SK-N-SH treated with all-trans-retinoic acid at 6 μM for 48 hours (cell line): Measurements from ENCODE around the gene ANKRD23.

Source experiments
- ARNTL ChIP-seq: fragments of 450-650 bp; formaldehyde crosslinking; IDR thresholded peaks from 2 replicates; pipeline ENCODE4 v1.5.0; 2020; ENCODE audit warnings: low read depth, mild to moderate bottlenecking, moderate library complexity, borderline replicate concordance
- BACH2 ChIP-seq: fragments of 250-450 bp; sonication (Bioruptor Pico); IDR thresholded peaks from 2 replicates; pipeline ENCODE4 v1.9.0; 2021; ENCODE audit warnings: mild to moderate bottlenecking, borderline replicate concordance
- CSDC2 ChIP-seq: fragments of 250-450 bp; sonication (Bioruptor Pico); IDR thresholded peaks from 2 replicates; pipeline ENCODE4 v1.5.0; 2020; ENCODE audit warnings: mild to moderate bottlenecking, moderate library complexity
- PPARA ChIP-seq: fragments of 250-450 bp; sonication (Bioruptor Pico); IDR thresholded peaks from 2 replicates; pipeline ENCODE4 v1.5.0; 2020; ENCODE audit warnings: mild to moderate bottlenecking, borderline replicate concordance
- RARB ChIP-seq: fragments of 250-450 bp; sonication (Bioruptor Pico); IDR thresholded peaks from 2 replicates; pipeline ENCODE4 v1.8.0; 2021; ENCODE audit warnings: mild to moderate bottlenecking, moderate library complexity
- TCF4 ChIP-seq: fragments of 250-450 bp; sonication (Bioruptor Pico); IDR thresholded peaks from 2 replicates; pipeline ENCODE4 v1.8.0; 2021; ENCODE audit warnings: mild to moderate bottlenecking, moderate library complexity, borderline replicate concordance
- ZFP3 ChIP-seq: fragments of 250-450 bp; sonication (Bioruptor Pico); IDR thresholded peaks from 2 replicates; pipeline ENCODE4 v1.5.0; 2020; ENCODE audit warnings: mild to moderate bottlenecking, moderate library complexity
- ZFP30 ChIP-seq: fragments of 450-650 bp; formaldehyde crosslinking; IDR thresholded peaks from 2 replicates; pipeline ENCODE4 v1.5.0; 2022; ENCODE audit warnings: mild to moderate bottlenecking, moderate library complexity
- ZNF565 ChIP-seq: fragments of 450-650 bp; formaldehyde crosslinking; conservative IDR thresholded peaks from 2 replicates; pipeline ENCODE4 v1.5.0; 2020; ENCODE audit warnings: low read depth, mild to moderate bottlenecking, moderate library complexity
- TF ChIP-seq, protein P1 (sequence below): fragments of 250-450 bp; sonication (Bioruptor Pico); IDR thresholded peaks from 2 replicates; pipeline ENCODE4 v1.5.0; 2020; ENCODE audit warnings: mild to moderate bottlenecking, moderate library complexity
- TF ChIP-seq, protein P2 (sequence below): fragments of 250-450 bp; sonication (Bioruptor Pico); IDR thresholded peaks from 2 replicates; pipeline ENCODE4 v1.8.0; 2020; ENCODE audit warnings: mild to moderate bottlenecking, moderate library complexity, borderline replicate concordance
- TF ChIP-seq, protein P3 (sequence below): fragments of 250-450 bp; sonication (Bioruptor Pico); IDR thresholded peaks from 2 replicates; pipeline ENCODE4 v1.5.1; 2020; ENCODE audit warnings: low read depth, mild to moderate bottlenecking, moderate library complexity
- TF ChIP-seq, protein P4 (sequence below): fragments of 250-450 bp; sonication (Bioruptor Pico); IDR thresholded peaks from 2 replicates; pipeline ENCODE4 v1.8.0; 2021; ENCODE audit warnings: low read depth, mild to moderate bottlenecking, moderate library complexity, borderline replicate concordance

DNA sequence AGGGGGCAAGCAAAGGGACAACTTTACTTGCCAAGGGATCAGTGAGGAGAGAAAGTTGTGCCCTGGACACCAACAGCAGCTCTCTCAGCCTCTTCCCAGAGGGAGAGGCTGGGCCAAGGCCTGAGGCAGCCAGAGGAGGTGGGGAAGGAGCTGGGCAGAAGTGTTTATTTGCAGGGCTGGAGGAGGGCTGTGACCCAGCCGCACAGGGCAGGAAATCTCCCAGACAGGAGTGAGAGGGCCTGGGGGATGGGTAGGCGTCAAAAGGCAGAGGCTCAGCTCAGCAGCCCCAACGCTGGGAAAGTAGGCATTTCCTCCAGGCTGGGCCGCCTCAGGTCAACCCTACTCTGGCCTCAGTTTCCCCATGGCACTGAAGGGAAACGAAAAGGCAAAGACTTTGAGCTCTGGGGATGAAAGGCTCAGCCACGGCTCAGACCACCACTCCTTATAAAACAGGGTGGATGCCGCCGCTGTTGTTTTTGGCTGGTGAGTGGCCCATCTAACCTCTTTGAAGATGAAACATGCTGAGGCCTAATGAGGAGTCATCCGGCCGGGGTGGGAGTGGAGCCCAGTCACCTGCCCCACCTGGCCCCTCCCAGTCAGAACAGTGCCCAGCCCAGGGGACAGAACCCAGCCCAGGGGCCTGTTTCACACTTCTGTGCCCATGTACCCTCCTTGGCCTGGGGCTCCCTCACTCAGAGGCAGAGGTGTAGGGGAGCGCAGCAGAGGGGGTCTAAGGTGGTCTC, 47.9 kb upstream of the ANKRD23 start:
- no peak for TF ChIP-seq CSDC2 (CRISPR knock-in tag)
- TF ChIP-seq PPARA: no peak
- TF ChIP-seq, protein P1, sequence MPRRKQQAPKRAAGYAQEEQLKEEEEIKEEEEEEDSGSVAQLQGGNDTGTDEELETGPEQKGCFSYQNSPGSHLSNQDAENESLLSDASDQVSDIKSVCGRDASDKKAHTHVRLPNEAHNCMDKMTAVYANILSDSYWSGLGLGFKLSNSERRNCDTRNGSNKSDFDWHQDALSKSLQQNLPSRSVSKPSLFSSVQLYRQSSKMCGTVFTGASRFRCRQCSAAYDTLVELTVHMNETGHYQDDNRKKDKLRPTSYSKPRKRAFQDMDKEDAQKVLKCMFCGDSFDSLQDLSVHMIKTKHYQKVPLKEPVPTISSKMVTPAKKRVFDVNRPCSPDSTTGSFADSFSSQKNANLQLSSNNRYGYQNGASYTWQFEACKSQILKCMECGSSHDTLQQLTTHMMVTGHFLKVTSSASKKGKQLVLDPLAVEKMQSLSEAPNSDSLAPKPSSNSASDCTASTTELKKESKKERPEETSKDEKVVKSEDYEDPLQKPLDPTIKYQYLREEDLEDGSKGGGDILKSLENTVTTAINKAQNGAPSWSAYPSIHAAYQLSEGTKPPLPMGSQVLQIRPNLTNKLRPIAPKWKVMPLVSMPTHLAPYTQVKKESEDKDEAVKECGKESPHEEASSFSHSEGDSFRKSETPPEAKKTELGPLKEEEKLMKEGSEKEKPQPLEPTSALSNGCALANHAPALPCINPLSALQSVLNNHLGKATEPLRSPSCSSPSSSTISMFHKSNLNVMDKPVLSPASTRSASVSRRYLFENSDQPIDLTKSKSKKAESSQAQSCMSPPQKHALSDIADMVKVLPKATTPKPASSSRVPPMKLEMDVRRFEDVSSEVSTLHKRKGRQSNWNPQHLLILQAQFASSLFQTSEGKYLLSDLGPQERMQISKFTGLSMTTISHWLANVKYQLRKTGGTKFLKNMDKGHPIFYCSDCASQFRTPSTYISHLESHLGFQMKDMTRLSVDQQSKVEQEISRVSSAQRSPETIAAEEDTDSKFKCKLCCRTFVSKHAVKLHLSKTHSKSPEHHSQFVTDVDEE (CRISPR knock-in tag): no peak
- TF ChIP-seq, protein P2, sequence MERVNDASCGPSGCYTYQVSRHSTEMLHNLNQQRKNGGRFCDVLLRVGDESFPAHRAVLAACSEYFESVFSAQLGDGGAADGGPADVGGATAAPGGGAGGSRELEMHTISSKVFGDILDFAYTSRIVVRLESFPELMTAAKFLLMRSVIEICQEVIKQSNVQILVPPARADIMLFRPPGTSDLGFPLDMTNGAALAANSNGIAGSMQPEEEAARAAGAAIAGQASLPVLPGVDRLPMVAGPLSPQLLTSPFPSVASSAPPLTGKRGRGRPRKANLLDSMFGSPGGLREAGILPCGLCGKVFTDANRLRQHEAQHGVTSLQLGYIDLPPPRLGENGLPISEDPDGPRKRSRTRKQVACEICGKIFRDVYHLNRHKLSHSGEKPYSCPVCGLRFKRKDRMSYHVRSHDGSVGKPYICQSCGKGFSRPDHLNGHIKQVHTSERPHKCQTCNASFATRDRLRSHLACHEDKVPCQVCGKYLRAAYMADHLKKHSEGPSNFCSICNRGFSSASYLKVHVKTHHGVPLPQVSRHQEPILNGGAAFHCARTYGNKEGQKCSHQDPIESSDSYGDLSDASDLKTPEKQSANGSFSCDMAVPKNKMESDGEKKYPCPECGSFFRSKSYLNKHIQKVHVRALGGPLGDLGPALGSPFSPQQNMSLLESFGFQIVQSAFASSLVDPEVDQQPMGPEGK (CRISPR knock-in tag): no peak
- no peak for TF ChIP-seq ARNTL
- no peak for TF ChIP-seq ZFP30 (CRISPR knock-in tag)
- TF ChIP-seq RARB (CRISPR knock-in tag): no peak
- TF ChIP-seq ZNF565 (CRISPR knock-in tag): no peak
- TF ChIP-seq TCF4 (CRISPR knock-in tag): no peak
- no peak for TF ChIP-seq ZFP3 (CRISPR knock-in tag)
- no peak for TF ChIP-seq BACH2 (CRISPR knock-in tag)
- TF ChIP-seq, protein P3, sequence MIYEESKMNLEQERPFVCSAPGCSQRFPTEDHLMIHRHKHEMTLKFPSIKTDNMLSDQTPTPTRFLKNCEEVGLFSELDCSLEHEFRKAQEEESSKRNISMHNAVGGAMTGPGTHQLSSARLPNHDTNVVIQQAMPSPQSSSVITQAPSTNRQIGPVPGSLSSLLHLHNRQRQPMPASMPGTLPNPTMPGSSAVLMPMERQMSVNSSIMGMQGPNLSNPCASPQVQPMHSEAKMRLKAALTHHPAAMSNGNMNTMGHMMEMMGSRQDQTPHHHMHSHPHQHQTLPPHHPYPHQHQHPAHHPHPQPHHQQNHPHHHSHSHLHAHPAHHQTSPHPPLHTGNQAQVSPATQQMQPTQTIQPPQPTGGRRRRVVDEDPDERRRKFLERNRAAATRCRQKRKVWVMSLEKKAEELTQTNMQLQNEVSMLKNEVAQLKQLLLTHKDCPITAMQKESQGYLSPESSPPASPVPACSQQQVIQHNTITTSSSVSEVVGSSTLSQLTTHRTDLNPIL (CRISPR knock-in tag): no peak
- TF ChIP-seq, protein P4, sequence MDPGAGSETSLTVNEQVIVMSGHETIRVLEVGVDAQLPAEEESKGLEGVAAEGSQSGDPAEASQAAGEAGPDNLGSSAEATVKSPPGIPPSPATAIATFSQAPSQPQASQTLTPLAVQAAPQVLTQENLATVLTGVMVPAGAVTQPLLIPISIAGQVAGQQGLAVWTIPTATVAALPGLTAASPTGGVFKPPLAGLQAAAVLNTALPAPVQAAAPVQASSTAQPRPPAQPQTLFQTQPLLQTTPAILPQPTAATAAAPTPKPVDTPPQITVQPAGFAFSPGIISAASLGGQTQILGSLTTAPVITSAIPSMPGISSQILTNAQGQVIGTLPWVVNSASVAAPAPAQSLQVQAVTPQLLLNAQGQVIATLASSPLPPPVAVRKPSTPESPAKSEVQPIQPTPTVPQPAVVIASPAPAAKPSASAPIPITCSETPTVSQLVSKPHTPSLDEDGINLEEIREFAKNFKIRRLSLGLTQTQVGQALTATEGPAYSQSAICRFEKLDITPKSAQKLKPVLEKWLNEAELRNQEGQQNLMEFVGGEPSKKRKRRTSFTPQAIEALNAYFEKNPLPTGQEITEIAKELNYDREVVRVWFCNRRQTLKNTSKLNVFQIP (CRISPR knock-in tag): no peak
